ENCODE results near the gene ANKS1A.

Gene ANKS1A

GRCh38 chr6:35031611-35032529 is 142.8 kb downstream of the ANKS1A start:
- no peaks in the 10 kb centered on the region for H3K9me3 ChIP-seq (ENCODE audit: control insufficient read depth, low read length)
- no peak overlapping the region for H3K27ac ChIP-seq (ENCODE audit: low read depth, low read length, severe bottlenecking)
- peaks cover 16% of the 10 kb centered on the region for H3K36me3 ChIP-seq (ENCODE audit: control insufficient read depth, insufficient read depth, low read length)
- 91 to 94% methylated on average over 4 to 5 of the region's 5 CpGs for WGBS, 2 experiments (ENCODE audit: insufficient coverage in 2 of 2)
- H3K4me3 ChIP-seq (ENCODE audit: extremely low read depth, insufficient read depth, low read length, poor library complexity, severe bottlenecking): no peak overlapping the region
- H3K4me1 ChIP-seq (ENCODE audit: control insufficient read depth, insufficient read depth, low read length, poor library complexity, severe bottlenecking): no peaks in the 10 kb centered on the region

GRCh38 chr6:35033683-35034082 is 144.6 kb downstream of the ANKS1A start:
- Histone ChIP-seq H3K4me3 (ENCODE audit: extremely low read depth, insufficient read depth, low read length, poor library complexity, severe bottlenecking) (no peak overlapping the region), H3K4me1 (ENCODE audit: control insufficient read depth, insufficient read depth, low read length, poor library complexity, severe bottlenecking) (peaks cover 10% of the 10 kb centered on the region), H3K27ac (ENCODE audit: low read depth, low read length, severe bottlenecking) (no peak overlapping the region), H3K9me3 (ENCODE audit: control insufficient read depth, low read length) (no peaks in the 10 kb centered on the region), H3K36me3 (ENCODE audit: control insufficient read depth, insufficient read depth, low read length) (peaks cover 8% of the 10 kb centered on the region)
- 93 to 95% methylated on average over 3 to 5 of the region's 6 CpGs for WGBS, 2 experiments (ENCODE audit: insufficient coverage in 2 of 2)

GRCh38 chr6:35034411-35035191 is 145.5 kb downstream of the ANKS1A start:
- H3K36me3 ChIP-seq (ENCODE audit: control insufficient read depth, insufficient read depth, low read length): peaks cover 12% of the 10 kb centered on the region
- H3K9me3 ChIP-seq (ENCODE audit: control insufficient read depth, low read length): no peaks in the 10 kb centered on the region
- H3K4me3 ChIP-seq (ENCODE audit: extremely low read depth, insufficient read depth, low read length, poor library complexity, severe bottlenecking): no peak overlapping the region
- 92 to 93% methylated on average over 11 of the region's 13 CpGs for whole genome bisulfite sequencing, 2 experiments (ENCODE audit: insufficient coverage in 2 of 2)
- H3K4me1 ChIP-seq (ENCODE audit: control insufficient read depth, insufficient read depth, low read length, poor library complexity, severe bottlenecking): peaks cover 10% of the 10 kb centered on the region
- H3K27ac ChIP-seq (ENCODE audit: low read depth, low read length, severe bottlenecking): no peak overlapping the region

- Histone ChIP-seq H3K27ac (ENCODE audit: low read depth, low read length, severe bottlenecking) (no peak overlapping the region), H3K4me1 (ENCODE audit: control insufficient read depth, insufficient read depth, low read length, poor library complexity, severe bottlenecking) (peaks cover 10% of the 10 kb centered on the region), H3K4me3 (ENCODE audit: extremely low read depth, insufficient read depth, low read length, poor library complexity, severe bottlenecking) (no peak overlapping the region), H3K9me3 (ENCODE audit: control insufficient read depth, low read length) (no peaks in the 10 kb centered on the region), H3K36me3 (ENCODE audit: control insufficient read depth, insufficient read depth, low read length) (peaks cover 16% of the 10 kb centered on the region)
- 79 to 91% methylated on average over 4 of the region's 5 CpGs for WGBS, 2 experiments (ENCODE audit: insufficient coverage in 2 of 2)
Observed at GRCh38 chr6:35035481-35036030, 146.5 kb downstream of the ANKS1A start.

- H3K4me1 ChIP-seq (ENCODE audit: control insufficient read depth, insufficient read depth, low read length, poor library complexity, severe bottlenecking): peaks cover 10% of the 10 kb centered on the region
- H3K36me3 ChIP-seq (ENCODE audit: control insufficient read depth, insufficient read depth, low read length): peaks cover 17% of the 10 kb centered on the region
- H3K27ac ChIP-seq (ENCODE audit: low read depth, low read length, severe bottlenecking): no peak overlapping the region
- WGBS, 2 experiments (ENCODE audit: insufficient coverage in 2 of 2): 75 to 83% methylated on average over 6 to 7 of the region's 7 CpGs
- H3K9me3 ChIP-seq (ENCODE audit: control insufficient read depth, low read length): no peaks in the 10 kb centered on the region
- H3K4me3 ChIP-seq (ENCODE audit: extremely low read depth, insufficient read depth, low read length, poor library complexity, severe bottlenecking): no peak overlapping the region
Observed at GRCh38 chr6:35036059-35036827, 147.2 kb downstream of the ANKS1A start.

- H3K9me3 ChIP-seq (ENCODE audit: control insufficient read depth, low read length): no peaks in the 10 kb centered on the region
- WGBS, 2 experiments (ENCODE audit: insufficient coverage in 2 of 2): 39 to 44% methylated on average over 5 of the region's 8 CpGs
- H3K4me3 ChIP-seq (ENCODE audit: extremely low read depth, insufficient read depth, low read length, poor library complexity, severe bottlenecking): no peak overlapping the region
- peaks cover 10% of the 10 kb centered on the region for H3K4me1 ChIP-seq (ENCODE audit: control insufficient read depth, insufficient read depth, low read length, poor library complexity, severe bottlenecking)
- H3K27ac ChIP-seq (ENCODE audit: low read depth, low read length, severe bottlenecking): no peak overlapping the region
- H3K36me3 ChIP-seq (ENCODE audit: control insufficient read depth, insufficient read depth, low read length): peaks cover 25% of the 10 kb centered on the region
Observed at GRCh38 chr6:35036828-35037663, 148.0 kb downstream of the ANKS1A start.

GRCh38 chr6:35037664-35038038 is 148.6 kb downstream of the ANKS1A start:
- no peak overlapping the region for H3K27ac ChIP-seq (ENCODE audit: low read depth, low read length, severe bottlenecking)

GRCh38 chr6:35038076-35038475 is 149.0 kb downstream of the ANKS1A start:
- Histone ChIP-seq H3K9me3 (ENCODE audit: control insufficient read depth, low read length) (no peaks in the 10 kb centered on the region), H3K36me3 (ENCODE audit: control insufficient read depth, insufficient read depth, low read length) (peaks cover 25% of the 10 kb centered on the region), H3K4me3 (ENCODE audit: extremely low read depth, insufficient read depth, low read length, poor library complexity, severe bottlenecking) (no peak overlapping the region), H3K4me1 (ENCODE audit: control insufficient read depth, insufficient read depth, low read length, poor library complexity, severe bottlenecking) (peaks cover 10% of the 10 kb centered on the region), H3K27ac (ENCODE audit: low read depth, low read length, severe bottlenecking) (no peak overlapping the region)
- WGBS, 2 experiments (ENCODE audit: insufficient coverage in 2 of 2): 71 to 80% methylated on average over 1 to 4 of the region's 5 CpGs

More at GRCh38 chr6:35037664-35038038, 148.6 kb downstream of the ANKS1A start:
- WGBS, 2 experiments (ENCODE audit: insufficient coverage in 2 of 2): 86 to 100% methylated on average over 2 of the region's 2 CpGs
- H3K36me3 ChIP-seq (ENCODE audit: control insufficient read depth, insufficient read depth, low read length): peaks cover 25% of the 10 kb centered on the region
- no peak overlapping the region for H3K4me3 ChIP-seq (ENCODE audit: extremely low read depth, insufficient read depth, low read length, poor library complexity, severe bottlenecking)
- peaks cover 10% of the 10 kb centered on the region for H3K4me1 ChIP-seq (ENCODE audit: control insufficient read depth, insufficient read depth, low read length, poor library complexity, severe bottlenecking)
- no peaks in the 10 kb centered on the region for H3K9me3 ChIP-seq (ENCODE audit: control insufficient read depth, low read length)

GRCh38 chr6:35040398-35040797 is 151.3 kb downstream of the ANKS1A start:
- Histone ChIP-seq H3K36me3 (ENCODE audit: control insufficient read depth, insufficient read depth, low read length) (peaks cover 17% of the 10 kb centered on the region), H3K4me1 (ENCODE audit: control insufficient read depth, insufficient read depth, low read length, poor library complexity, severe bottlenecking) (peaks cover 22% of the 10 kb centered on the region), H3K4me3 (ENCODE audit: extremely low read depth, insufficient read depth, low read length, poor library complexity, severe bottlenecking) (no peak overlapping the region), H3K27ac (ENCODE audit: low read depth, low read length, severe bottlenecking) (no peak overlapping the region), H3K9me3 (ENCODE audit: control insufficient read depth, low read length) (no peaks in the 10 kb centered on the region)
- WGBS, 2 experiments (ENCODE audit: insufficient coverage in 2 of 2): 94 to 100% methylated on average over 1 of the region's 1 CpG
